NCI-H526 treated with DMSO at 0.1 percent for 48 hours (cell line): Measurements from ENCODE around the gene DNM1.

Experiments used
- DNase-seq: peaks from one replicate; lab custom pipeline; 2025; lab: John Stamatoyannopoulos, UW

The DNM1 gene

DNA sequence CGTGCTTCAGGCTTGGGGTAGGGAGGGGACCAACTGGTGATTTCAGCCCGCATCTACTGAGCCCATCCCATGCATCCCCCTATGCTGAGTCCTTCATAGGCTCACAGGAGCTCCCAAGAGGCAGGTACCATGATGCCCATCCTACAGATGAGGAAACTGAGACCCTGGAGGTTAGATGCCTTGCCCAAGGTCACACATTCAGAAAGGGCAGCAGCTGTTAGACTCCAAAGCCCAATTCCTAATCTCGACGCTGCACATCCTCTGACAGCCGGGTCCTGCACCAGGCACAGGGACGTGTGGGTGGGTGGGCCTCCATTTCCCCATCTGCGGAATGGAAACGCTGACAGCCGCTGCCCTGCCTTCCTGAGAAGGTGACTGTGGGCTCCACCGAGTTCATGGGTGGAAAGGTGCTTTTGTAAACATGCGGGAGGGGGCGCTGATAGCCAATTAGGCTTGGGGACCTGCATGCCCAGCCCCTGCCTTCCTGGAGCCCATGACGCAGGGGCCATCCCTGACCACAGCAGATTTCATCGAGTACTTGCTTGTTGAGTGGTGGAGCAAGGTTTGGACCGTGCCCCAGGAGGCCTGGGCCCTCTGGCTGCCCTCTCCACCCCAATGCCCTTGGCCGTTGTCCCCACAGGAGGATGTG, 2.2 kb downstream of the DNM1 start:
- no peak for DNase-seq

DNA sequence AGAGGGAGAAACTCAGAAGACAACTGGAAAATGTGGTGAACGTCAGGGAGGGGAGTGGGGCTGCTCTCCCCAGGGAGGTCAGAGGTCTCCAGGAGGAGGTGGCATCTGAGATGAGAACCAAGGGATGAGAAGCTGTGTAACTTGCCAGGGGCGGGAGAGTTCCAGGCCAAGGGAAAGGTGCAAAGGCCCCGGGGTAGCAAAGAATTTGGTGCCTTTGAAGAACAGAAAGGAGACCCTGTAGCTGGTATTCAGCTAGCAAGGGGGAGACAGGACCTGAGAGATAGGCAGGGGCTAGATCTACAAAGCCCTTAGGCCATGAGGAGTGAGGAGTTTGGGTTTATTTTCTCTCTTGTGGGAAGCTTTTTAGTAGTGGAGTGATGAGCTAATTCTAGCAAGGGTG, 3.3 kb downstream of the DNM1 start:
- no peak for DNase-seq

DNA sequence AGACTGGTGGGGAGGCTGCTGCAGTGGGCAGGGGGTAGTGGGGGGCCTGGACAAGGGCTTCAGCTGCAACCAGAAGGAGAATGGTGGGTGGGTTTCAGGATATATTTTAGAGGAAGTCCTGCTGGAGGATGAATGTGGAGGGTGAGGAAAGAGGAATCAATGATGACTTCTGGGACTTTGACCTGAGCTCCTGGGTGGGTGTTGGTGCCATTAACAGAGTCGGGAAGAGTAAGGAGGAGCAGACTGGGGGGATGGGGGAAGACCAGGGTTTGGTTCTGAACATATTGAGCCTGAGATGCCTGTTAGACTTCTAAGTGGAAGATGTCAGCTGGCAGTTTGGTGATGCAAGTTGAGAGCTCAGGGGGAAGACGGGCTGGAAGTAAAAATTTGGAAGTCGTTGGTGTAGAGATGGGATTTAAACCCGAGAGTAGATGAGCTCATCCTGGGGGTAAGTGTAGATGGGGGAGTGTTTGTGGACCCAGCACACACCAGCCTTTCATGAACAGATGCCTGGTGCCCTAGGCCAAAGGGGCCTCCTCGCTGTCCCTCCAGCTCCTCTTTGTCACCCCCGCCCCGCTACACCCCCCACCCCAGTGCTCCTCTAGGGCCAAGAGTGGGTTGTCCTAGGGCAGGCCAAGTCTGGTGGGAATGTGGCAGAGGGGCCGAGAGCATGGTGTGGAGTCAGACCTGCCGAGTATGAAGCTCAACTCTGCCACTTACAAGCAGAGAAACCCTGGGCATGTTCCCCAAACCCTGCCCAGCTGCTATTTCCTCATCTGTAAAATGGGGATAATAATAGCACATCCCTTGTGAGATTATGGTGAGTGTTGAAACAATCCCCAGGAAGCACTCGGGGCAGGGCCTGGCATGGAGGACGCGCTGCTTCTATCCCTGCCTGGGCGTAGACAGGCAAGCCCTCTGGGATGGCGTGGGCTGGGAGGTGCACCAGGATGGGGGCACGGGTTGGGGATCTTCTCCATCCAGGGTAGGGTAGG, 4.0 kb downstream of the DNM1 start:
- no peak for DNase-seq

DNA sequence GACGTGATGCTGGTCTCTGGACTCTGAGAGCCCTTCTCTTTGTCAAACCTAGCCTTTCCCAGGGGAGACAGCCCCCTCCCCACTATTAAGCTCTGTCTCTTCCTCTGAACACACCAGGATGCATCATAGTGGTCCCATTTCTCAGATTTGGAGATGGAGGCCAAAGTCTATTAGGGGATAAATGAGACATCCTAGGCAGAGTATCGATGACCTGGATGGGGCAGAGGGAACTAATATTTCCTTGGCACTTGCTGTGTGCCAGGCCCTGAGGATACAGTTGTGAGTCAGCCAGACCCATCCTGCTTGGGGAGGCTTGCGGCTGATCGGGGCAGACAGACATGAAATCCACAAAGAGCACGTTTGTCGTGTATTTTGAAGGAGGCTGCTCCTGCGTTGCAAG, 5.2 kb downstream of the DNM1 start:
- no peak for DNase-seq

DNA sequence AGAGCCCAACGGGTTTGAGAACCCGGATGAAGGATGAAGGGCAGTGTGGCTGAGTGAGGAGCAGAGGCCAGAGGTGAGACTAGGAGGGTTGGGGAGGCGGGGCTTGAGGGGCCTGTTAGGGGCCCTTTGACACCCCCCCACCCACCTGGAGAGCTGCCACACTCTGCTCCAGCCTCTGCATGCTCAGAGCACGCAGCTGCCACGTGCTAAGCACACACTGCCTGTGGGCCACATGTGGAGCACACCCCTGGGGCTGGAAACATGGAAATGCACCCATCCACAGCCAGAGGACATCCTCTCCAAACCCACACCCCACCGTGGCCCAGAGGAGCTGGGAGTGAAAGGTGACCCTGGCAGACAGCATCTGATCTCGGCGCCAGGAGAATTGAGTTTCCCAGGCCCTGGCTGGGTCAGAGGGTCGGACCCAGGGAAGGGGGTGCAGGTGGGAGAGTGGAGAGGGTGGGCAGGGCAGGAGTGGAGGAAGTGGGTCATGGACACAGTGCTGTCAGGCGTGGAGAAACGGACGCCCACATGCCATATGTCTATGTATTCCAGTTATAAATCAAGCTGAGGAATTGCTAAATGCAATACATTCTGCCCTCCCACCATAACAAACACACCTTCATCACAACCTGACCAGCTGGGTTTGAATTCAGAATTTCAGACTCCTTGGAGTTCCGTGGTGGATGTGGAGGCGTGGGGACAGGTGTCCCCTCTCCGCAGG, 5.9 kb downstream of the DNM1 start:
- DNase-seq: no peak

DNA sequence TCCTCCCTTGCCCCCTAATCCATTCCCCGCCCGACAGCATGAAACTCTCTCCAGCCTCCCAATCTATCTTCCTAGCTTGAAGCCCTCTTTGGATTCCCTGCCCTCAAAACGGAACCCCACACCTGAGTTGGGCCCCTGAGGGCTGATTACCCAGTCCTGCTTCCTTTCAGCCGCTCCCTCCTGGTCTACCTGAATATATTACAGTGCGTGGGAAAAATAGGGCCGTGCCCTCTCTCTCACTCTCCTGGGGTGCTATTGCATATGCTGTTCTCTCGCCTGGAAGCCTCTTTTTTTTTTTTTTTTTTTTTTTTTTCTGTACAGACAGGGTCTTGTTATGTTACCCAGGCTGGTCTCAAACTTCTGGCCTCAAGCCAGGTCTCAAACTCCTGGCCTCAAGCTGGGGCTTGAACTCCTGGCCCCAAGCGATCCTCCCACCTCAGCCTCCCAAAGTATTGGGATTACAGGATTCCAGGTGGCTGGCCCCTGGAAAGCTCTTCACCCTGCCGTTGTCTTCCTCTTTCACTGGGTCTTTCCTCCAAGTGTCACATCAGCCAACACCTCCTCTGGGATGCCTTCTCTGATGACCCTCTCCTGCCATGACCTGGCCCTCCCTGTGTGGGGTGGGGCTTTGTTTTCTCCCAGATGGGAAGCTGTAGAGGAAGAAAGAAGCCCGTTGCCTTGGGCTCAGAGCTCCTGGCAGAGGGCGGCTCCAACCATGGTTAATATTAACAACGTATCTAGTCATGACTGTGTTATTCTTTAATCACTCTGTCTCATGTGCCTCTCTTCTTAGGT, 8.2 kb downstream of the DNM1 start:
- no peak for DNase-seq

DNA sequence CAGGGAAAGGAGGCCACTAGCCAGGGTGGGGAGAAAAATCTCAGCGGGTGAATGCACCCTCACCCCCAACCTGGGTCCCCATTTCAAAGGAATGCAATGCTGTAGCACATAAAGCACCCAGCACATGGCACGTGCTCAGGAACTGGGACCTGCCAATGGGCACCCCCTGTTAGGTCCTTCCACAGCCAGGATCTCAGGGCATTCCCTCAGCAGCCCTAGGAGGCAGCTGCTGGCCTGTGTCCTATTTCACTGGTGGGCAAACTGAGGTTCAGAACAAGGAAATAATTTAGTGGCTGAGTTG, 8.8 kb downstream of the DNM1 start:
- DNase-seq: no peak

DNA sequence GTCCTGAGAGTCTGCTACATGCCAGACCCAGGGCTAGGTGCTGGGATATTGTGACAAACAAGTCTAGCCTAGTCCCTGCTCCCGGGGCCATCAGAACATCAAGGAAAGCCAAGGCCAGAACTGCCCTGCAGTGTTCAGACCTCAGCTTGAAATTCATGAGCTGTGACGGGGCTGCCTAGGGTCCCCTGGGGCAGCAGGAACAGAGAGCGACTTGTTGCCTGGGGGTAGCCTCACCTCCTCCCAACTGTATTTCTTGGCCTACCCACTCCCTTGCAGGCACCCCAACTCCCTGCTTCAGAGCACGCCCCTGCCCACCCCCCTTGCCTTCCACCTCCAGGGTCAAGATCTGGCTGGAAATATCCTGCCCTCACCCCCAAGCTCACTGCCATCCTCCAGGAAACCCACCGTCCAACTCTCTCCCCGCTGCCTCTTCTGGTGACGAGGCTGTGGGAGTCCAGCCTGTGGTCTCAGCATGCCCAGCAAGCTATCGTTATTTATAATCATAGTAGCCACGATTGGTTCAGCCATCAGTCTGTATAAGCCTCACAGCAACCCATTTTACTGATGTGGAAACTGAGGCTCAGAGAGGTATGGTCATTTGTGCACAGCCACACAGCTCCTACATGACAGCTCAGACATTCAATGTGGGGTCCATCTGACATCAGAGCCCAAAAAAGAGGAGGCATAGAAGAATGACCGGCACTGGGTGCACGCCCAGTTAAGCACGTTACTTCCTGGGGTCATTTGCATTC, 10.7 kb downstream of the DNM1 start:
- DNase-seq: no peak

DNA sequence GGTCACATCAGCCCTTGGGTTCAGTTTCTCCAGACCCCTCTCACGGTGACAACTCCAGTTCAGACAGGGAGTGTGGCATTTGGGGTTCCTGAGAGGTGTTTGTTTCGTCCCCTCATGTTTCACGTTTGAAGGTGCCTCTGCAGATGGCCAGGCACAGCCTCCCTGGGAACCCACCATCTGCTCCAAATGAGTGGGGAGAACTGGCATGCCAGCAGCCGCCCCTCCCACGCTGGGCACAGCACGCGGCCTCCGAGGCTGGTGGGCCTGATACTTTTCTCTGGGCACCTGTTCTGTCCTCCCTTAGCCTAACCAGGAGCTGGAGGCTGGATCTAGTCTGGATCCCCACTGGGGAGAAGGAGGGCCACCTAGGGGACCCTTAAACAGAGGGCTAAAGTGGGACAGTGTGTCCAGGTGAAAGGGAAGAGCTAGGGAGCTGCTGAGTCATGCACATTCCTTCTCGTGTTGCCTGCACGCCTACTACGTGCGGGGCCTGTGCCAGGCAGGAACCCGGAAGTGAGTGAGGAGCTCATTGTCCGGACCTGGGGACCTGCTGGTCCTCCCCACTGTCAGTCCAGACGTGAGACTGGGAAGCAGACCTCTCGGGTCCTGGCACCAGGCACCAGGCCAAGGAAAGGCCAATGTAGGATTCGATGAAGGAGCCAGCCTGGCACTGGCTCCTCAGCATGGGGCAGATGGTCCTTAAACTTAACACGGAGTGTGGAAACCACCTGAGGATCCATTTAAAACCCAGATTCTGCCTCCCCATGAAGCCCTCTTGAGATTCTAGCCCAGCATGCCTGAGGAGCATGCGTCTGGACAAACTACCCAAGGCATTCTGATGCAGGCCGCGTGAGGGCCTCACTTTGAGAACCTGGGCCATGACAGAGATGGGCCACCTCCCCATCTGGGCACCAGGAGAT, 11.7 kb downstream of the DNM1 start:
- DNase-seq: no peak

DNA sequence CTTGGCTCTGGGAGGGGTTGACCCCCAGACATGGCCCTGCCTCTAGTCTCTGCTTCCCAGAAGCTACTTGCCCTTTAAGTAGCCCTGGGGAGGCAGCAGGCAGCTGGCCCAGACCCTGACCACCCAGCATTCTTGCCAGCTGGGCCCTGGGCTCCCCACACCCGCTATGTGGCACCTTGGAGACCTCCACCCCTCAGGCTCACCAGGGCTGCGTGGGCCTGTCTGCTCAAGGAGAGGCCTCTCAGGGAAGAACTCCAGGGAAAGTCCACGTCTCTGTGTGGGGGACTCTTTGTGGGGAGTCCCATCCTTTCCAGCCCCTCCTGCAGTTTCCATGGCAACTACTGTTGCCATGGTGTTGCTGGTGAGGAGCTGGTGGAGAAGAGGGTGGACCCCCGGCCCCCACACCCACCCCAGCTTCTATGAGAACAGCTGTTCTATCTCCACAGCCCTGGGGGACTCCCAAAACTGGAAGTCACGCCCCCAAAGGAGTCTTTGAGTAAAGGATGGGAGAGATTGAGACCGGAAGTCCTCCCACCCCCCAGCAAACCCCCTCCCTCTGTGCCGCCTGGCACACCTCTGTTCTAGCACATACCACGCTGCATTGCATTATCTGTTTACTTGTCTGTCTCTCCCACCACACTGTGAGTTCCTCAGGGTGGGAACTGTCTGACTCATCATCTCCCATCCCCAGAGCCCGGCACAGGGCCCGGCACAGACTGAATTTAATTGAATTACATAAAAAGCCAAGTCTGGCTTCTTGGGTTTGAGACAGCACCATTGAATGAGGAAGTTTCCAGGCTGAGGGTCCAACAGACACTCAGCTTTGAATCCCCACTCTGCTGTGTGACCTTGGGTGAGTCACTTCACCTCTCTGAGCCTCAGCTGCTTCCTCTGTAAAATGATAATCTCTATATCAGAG, 12.6 kb downstream of the DNM1 start:
- no peak for DNase-seq

DNA sequence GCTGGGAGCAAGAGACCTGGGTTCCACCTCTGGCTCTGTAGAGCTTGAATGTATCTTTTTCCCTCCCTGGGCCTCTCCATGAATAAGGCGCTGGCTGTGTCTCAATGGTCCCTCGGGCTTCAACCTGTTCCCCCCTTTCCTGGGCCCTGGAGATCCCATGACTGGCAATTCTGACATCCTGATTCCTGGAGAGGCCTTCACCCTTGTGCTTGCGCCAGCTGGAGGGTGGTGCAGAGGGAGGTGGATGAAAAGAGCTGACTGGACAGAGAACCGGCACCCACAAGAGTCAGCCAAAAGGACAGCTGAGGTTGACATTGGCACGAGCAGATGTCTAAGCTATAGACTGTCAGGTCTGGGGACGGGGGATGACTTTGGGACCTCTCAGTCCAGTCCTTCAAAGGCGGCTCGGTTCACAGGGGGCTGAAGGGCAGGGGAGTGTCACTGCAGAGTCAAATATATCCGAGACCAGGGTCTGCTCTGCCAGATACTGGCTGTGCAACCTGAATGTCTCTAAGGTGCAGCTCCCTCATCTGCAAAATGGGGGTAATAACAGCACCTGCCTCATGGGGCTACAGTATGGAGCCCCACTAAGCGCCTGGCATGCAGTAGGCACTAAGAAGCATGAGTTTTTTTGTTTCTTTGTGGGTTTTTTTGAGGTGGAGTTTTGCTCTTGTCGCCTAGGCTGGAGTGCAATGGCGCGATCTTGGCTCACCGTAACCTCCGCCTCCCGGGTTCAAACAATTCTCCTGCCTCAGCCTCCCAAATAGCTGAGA, 13.8 kb downstream of the DNM1 start:
- no peak for DNase-seq

DNA sequence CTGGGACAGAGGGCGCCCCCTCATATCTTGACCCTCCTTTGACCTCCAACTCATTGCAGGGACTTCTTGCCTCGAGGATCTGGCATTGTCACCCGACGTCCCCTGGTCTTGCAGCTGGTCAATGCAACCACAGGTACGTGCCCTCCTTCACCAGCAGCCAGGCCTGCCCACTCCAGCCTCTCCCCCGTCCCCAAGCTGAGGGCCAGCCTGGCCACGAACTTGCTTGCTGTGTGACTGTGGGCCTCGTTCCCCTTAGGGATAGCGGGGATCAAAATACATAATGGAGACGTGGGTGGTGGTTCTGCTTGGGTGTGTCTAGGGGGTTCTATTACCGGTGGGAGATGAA, 15.0 kb downstream of the DNM1 start:
- DNase-seq: no peak

DNA sequence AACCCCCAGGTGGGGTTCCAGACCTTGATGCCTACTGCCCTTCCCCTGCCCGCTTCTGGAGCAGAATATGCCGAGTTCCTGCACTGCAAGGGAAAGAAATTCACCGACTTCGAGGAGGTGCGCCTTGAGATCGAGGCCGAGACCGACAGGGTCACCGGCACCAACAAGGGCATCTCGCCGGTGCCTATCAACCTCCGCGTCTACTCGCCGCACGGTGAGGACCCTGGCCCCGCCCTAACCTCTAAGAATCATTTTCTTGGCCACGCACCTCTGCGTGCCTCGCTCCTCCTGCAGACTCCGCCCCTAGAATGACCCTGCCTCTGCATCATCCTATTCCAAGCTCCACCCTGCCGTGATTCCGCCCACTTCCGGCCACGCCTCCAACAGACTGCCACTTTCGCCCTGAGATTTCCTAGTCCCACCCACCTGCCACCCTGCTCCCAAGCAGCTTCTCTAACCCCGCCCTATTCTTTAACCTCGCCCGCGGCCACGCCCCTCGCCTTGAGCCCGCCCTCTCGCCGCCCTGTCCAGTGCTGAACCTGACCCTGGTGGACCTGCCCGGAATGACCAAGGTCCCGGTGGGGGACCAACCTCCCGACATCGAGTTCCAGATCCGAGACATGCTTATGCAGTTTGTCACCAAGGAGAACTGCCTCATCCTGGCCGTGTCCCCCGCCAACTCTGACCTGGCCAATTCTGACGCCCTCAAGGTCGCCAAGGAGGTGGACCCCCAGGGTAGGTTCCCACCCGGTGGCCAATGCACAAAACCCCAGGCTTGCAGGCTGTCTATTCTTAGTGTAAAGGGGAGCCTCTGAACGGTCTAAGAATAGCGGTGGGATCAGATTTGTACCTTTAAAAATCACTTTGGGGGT, 15.6 kb downstream of the DNM1 start:
- peak; percentile 88 for DNase-seq

DNA sequence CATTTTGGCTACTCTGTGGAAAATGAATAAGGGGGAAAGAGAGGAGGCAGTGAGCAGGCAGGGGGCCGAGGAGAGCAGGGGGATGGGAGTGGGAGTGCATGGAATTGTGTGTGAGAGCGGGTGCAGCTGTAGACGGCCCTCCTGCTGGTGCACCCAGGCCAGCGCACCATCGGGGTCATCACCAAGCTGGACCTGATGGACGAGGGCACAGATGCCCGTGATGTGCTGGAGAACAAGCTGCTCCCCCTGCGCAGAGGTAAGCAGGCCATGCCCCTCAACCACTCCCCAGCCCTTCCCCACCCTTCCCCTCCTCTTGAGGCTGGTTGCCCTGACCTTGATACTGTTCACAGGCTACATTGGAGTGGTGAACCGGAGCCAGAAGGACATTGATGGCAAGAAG, 16.7 kb downstream of the DNM1 start:
- no peak for DNase-seq

DNA sequence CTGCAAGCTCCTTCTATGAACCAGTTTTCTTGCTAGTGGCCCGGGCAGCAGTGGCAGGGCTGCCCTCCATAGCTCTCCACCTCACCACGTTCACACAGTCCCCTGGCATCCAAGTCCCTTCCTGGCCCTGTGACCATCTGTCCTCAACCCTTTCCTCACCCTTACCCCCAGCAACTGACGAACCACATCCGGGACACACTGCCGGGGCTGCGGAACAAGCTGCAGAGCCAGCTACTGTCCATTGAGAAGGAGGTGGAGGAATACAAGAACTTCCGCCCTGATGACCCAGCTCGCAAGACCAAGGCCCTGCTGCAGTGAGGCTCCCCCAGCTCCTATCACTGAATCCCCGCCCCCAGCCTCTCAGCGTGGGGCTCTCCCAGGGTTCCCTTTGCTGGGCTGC, 18.8 kb downstream of the DNM1 start:
- no peak for DNase-seq

DNA sequence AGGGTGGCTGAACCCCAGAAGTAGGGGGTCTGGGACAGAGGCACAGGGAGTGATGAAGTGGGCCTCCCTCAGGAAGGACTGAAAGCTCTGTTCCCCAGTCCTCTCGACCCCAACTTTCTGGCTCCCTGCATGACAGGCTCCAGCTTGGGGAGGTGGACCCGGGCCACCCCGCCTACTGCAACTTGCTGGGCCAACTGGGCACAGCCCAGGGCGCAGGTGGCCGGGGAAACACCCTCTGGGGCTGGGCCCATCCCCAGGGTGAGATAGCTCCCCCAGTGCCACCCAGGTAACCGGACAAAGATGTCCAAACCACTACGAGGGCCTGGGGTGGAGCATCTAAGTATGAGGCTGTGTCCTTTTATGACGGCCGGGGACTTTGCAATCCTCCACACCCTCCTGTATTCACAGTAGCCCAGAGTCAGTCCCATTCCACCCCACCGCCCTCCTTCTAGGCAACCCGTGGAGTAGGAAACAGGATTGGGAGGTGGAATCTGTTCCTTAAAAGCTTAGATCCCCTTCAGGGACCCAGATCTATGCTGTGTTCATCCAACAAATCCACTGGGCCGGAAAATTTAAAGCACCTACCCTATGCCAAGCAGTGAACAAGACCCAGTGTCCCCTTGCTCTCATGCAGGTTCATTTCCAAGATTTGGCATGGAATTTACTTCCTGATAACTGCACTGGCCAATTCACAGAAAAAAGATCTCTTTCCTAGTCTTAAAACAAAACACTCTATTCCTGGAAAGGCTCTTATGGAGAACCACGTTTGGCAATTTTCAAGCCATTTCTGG, 19.9 kb downstream of the DNM1 start:
- no peak for DNase-seq

DNA sequence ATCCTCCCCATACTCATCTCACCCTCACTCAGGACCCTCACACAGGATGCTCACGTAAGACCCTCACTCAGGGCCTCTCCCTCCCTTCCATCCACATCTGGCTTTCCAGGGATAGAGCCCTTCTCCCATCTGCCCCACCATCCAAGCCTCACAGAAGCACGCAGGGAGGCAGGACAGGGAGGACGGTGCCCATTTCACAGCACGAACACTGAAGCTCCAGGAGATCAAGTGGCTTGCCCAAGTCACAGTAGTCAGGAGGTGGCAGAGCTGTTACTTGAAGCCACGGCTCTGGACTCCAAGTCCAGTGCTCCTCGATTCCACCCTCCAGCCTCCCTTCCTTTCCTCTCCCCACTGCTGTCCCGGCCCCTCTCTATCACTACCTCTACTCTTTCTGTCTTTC, 21.7 kb downstream of the DNM1 start:
- no peak for DNase-seq
